HepG2 (cell line): Measurements from ENCODE around the gene GATD1. TPM values are rescaled to one million over a fixed set of nuclear protein-coding genes. Genes with fewer than 3 reads are reported as not detected.

Experiments used
- BHLHE40 ChIP-seq: IDR thresholded peaks from 2 replicates; pipeline ENCODE4 v1.6.1; 2011; ENCODE audit warnings: low read length, improper control_type of control experiment
- CBFB ChIP-seq: sonication (generic); formaldehyde crosslinking; IDR thresholded peaks from 2 replicates; pipeline ENCODE4 v1.4.0; 2020; ENCODE audit warnings: missing genetic modification reagents
- DMAP1 ChIP-seq: IDR thresholded peaks from 2 replicates; pipeline ENCODE4 v1.6.1; 2016
- DPF2 ChIP-seq: sonication (generic); formaldehyde crosslinking; IDR thresholded peaks from 2 replicates; pipeline ENCODE4 v1.4.0; 2020; ENCODE audit warnings: mild to moderate bottlenecking, low read depth, missing genetic modification reagents, borderline replicate concordance
- HMGXB4 ChIP-seq, 2 experiments: sonication (generic) in 1 of 2; formaldehyde crosslinking in 1 of 2; IDR thresholded peaks; 2 replicates each; pipeline versions ENCODE4 v1.4.0 to v1.6.1; 2018 to 2020; ENCODE audit warnings: missing genetic modification reagents in 2 of 2, borderline replicate concordance in 1 of 2, low read depth in 1 of 2, mild to moderate bottlenecking in 1 of 2, missing biosample characterization in 1 of 2
- KDM2A ChIP-seq: sonication (generic); formaldehyde crosslinking; IDR thresholded peaks from 2 replicates; pipeline ENCODE4 v1.4.0; 2020; ENCODE audit warnings: low read depth, missing genetic modification reagents, borderline replicate concordance
- KDM6A ChIP-seq: IDR thresholded peaks from 2 replicates; pipeline ENCODE4 v1.6.1; 2016; ENCODE audit warnings: low read depth
- KLF6 ChIP-seq: IDR thresholded peaks from 2 replicates; pipeline ENCODE4 v1.8.0; 2016; ENCODE audit warnings: missing biosample characterization, missing genetic modification reagents
- MAZ ChIP-seq, 2 experiments: sonication (generic) in 1 of 2; formaldehyde crosslinking in 1 of 2; IDR thresholded peaks; 2 replicates each; pipeline versions ENCODE4 v1.5.0 to v1.6.1; 2012 to 2020; ENCODE audit warnings: low read depth in 2 of 2, mild to moderate bottlenecking in 2 of 2, borderline replicate concordance in 1 of 2, improper control_type of control experiment in 1 of 2, low read length in 1 of 2, missing genetic modification reagents in 1 of 2, moderate library complexity in 1 of 2
- MYC ChIP-seq: sonication (generic); formaldehyde crosslinking; IDR thresholded peaks from 2 replicates; pipeline ENCODE4 v1.9.0; 2021; ENCODE audit warnings: missing genetic modification reagents, borderline replicate concordance
- RBFOX2 ChIP-seq: fragments of 200-400 bp; formaldehyde crosslinking; IDR thresholded peaks from 2 replicates; pipeline ENCODE4 v1.6.1; 2017; ENCODE audit warnings: low read depth, mild to moderate bottlenecking, low read length
- SKI ChIP-seq: fragments of 450-650 bp; IDR thresholded peaks from one replicate; pipeline ENCODE4 v1.6.1; 2018; ENCODE audit warnings: mild to moderate bottlenecking; ENCODE audit not compliant: partially characterized antibody
- SP1 ChIP-seq, 2 experiments: fragments of 450-650 bp in 1 of 2; sonication (generic) in 1 of 2; formaldehyde crosslinking in 1 of 2; IDR thresholded peaks; 2 replicates each; pipeline versions ENCODE4 v1.4.0 to v1.6.1; 2016 to 2020; ENCODE audit warnings: missing genetic modification reagents in 1 of 2
- SP4 ChIP-seq: sonication (generic); formaldehyde crosslinking; IDR thresholded peaks from 2 replicates; pipeline ENCODE4 v1.8.1; 2023; ENCODE audit warnings: mild to moderate bottlenecking, missing genetic modification reagents
- TFDP1 ChIP-seq: IDR thresholded peaks from 2 replicates; pipeline ENCODE4 v1.6.1; 2016; ENCODE audit warnings: missing compliant biosample characterization, missing genetic modification reagents, borderline replicate concordance
- YY1 ChIP-seq: IDR thresholded peaks from 2 replicates; pipeline ENCODE4 v1.6.1; 2011; ENCODE audit warnings: low read length, low read depth, moderate library complexity, mild to moderate bottlenecking; ENCODE audit not compliant: insufficient read depth, insufficient replicate concordance
- ZBTB2 ChIP-seq: sonication (generic); formaldehyde crosslinking; IDR thresholded peaks from 2 replicates; pipeline ENCODE4 v1.8.0; 2022; ENCODE audit warnings: low read depth, missing genetic modification reagents
- ZFP62 ChIP-seq: sonication (generic); formaldehyde crosslinking; IDR thresholded peaks from 2 replicates; pipeline ENCODE4 v1.4.0; 2020; ENCODE audit warnings: missing genetic modification reagents
- ZHX1 ChIP-seq: sonication (generic); formaldehyde crosslinking; IDR thresholded peaks from 2 replicates; pipeline ENCODE4 v1.8.1; 2022; ENCODE audit warnings: low read depth, mild to moderate bottlenecking, missing genetic modification reagents
- ZNF644 ChIP-seq: IDR thresholded peaks from 2 replicates; pipeline ENCODE4 v1.6.1; 2016; ENCODE audit warnings: low read depth
- ZNF672 ChIP-seq: sonication (generic); formaldehyde crosslinking; IDR thresholded peaks from 2 replicates; pipeline ENCODE4 v1.8.1; 2022; ENCODE audit warnings: missing genetic modification reagents
- ZSCAN21 ChIP-seq: sonication (generic); formaldehyde crosslinking; IDR thresholded peaks from 2 replicates; pipeline ENCODE4 v1.8.0; 2022; ENCODE audit warnings: mild to moderate bottlenecking, missing genetic modification reagents, moderate library complexity, borderline replicate concordance
- polyA plus RNA-seq, 8 experiments: library from polyadenylated mRNA; depleted of rRNA in 3 of 8; stranded (reverse) in 7 of 8; unstranded in 1 of 8; fragments of >200 nt; fragmentation: Illumina TruSeq in 4 of 8; extraction: Trizol in 4 of 8; gene quantifications; 2 replicates each; pipeline versions ENCODE4 v1.2.1 to v1.2.3, GENCODE V29; 2011 to 2016; ENCODE audit warnings: low read depth in 4 of 8, missing spikeins in 1 of 8, mixed read lengths in 1 of 8; ENCODE audit not compliant: insufficient read depth in 1 of 8
- total RNA-seq, 5 experiments: library from RNA; depleted of rRNA; stranded (reverse); fragments of >200 nt; fragmentation: Illumina TruSeq; extraction: Trizol; gene quantifications; 2 replicates each; pipeline ENCODE4 v1.2.3, GENCODE V29; 2016; ENCODE audit warnings: low read depth in 1 of 5

Gene GATD1
- total and polyA plus RNA-seq, 2 of the 13 experiments (the other 11 are each of a cell fraction or from before 2014, with no cell fraction given) = 31.3 to 60.5 TPM

- TF ChIP-seq ZHX1 = 0 out of 2 replicates have a peak, but pooled peaks have one; percentile 43
- TF ChIP-seq ZSCAN21 (CRISPR knock-in tag) = peak; percentile 41; the same call in 1 of the 2 replicates
- TF ChIP-seq KDM6A = no peak
- no peak for TF ChIP-seq ZNF672 (CRISPR knock-in tag)
- TF ChIP-seq ZBTB2 (CRISPR knock-in tag) = 0 out of 2 replicates have a peak, but pooled peaks have one; percentile 23
- peak; percentile 13; the same call in 1 of the 2 replicates for TF ChIP-seq CBFB
- peak; percentile 24; the same call in 1 of the 2 replicates for TF ChIP-seq TFDP1 (CRISPR knock-in tag)
- TF ChIP-seq KLF6 (CRISPR knock-in tag) = no peak
- TF ChIP-seq SP1 (IDR thresholded peaks at IDR 0.05) = no peak
- TF ChIP-seq SP1 (CRISPR knock-in tag; IDR thresholded peaks at IDR 0.05) = 0 out of 2 replicates have a peak, but pooled peaks have one; percentile 15
- peak; percentile 74 for TF ChIP-seq SKI
- no peak for TF ChIP-seq ZNF644 (CRISPR knock-in tag)
- TF ChIP-seq SP4 (CRISPR knock-in tag) = peak; percentile 61; the same call in 1 of the 2 replicates
- peak; percentile 46 for TF ChIP-seq MYC (CRISPR knock-in tag)
- TF ChIP-seq BHLHE40 = no peak
- peak; percentile 53 for TF ChIP-seq KDM2A (CRISPR knock-in tag)
- no peak for TF ChIP-seq DPF2 (CRISPR knock-in tag)
- TF ChIP-seq RBFOX2 = peak; percentile 68
- 0 out of 2 replicates have a peak, but pooled peaks have one; percentile 43 for TF ChIP-seq ZFP62
- TF ChIP-seq YY1 = peak; percentile 40
- TF ChIP-seq DMAP1 = peak; percentile 5; the same call in 1 of the 2 replicates
- TF ChIP-seq MAZ (IDR thresholded peaks at IDR 0.05; ENCODE audit: borderline replicate concordance, low read depth, low read length) = no peak
- TF ChIP-seq MAZ (CRISPR knock-in tag; IDR thresholded peaks at IDR 0.05; ENCODE audit: low read depth) = 0 out of 2 replicates have a peak, but pooled peaks have one; percentile 27
- peak in 1 of 2 experiments; percentile 16; a peak in 2 of 4 replicates for TF ChIP-seq HMGXB4 (CRISPR knock-in tag; IDR thresholded peaks at IDR 0.05; ENCODE audit: borderline replicate concordance in 1 of 2, low read depth in 1 of 2)
These were observed 20.9 kb upstream of the GATD1 start, which contains the start of gene SLC25A22 (continued) for GRCh38 chr11:798093-798713.
